ENCODE measurements around the gene STC2. TPM values are rescaled to one million over a fixed set of nuclear protein-coding genes. Genes with fewer than 3 reads are reported as not detected.
"Not testable (repeated sequence)": the region's sequence is repeated elsewhere in the genome, so short reads cannot be mapped to it uniquely, and the experiment has no call there.

STC2 gene
- total and polyA plus RNA-seq, 2 donors: 0.48 to 0.80 TPM

DNA sequence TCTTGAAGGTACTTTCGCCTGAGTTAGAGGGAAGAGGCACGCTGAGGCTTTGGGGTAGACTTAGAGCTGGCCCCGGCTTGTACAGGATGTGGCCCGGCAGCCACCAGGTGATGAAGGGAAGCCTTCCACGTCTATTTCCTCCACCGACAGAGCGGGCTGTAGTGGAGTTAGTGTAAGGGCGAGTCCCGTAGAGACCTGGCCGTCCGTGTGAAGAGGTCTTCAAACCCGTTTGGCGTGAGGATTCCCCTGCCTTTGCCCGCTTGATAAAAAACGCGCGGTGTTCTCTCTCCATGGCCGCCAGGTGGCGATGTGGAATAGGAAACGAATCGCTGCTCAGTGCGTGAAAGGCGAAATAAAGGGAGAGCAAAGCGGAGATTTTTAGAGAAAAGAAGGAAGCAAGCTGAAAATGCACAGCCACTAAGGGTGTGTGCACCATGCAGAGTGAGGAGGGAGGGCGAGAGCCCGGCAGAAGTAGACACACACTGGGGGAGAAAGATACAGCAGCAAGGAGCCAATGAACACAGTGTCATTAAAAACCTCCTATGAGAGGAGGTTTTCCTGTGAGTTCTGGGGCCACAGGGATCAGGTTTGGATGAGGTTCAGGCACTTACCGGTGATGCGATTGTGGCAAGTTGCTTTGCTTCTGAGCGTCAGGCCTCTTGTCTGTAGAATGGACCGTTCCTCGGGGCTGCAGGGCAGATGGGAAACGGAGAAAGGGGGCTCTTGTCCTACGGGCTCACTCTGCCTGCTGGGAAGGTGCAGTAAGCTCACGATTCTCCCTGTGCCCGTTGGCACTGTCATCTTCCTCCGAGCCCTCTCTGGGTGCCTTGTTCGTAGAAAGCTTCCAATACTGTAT lies 34.2 kb downstream of the STC2 start:
- Histone ChIP-seq H3K4me1 (ENCODE audit: control insufficient read depth in 2 of 2, insufficient read depth in 2 of 2, low read length in 2 of 2) (peaks cover 0 to 3% of the 10 kb centered on the region in 2 donors), H3K9me3 (ENCODE audit: control insufficient read depth in 2 of 2, insufficient read depth in 1 of 2, low read length in 1 of 2) (no peaks in the 10 kb centered on the region), H3K36me3 (ENCODE audit: control insufficient read depth in 2 of 2, insufficient read depth in 2 of 2, low read length in 1 of 2) (no peaks in the 10 kb centered on the region), H3K4me3 (ENCODE audit: low read length in 2 of 2) (no peak overlapping the region), H3K27me3 (ENCODE audit: control insufficient read depth in 2 of 2, insufficient read depth in 1 of 2, low read length in 1 of 2) (peaks cover 0 to 60% of the 10 kb centered on the region in 2 donors), H3K27ac (ENCODE audit: low read depth in 1 of 2, low read length in 1 of 2) (no peak overlapping the region)
- WGBS: 17% methylated on average over 37 of the region's 37 CpGs
- DNase-seq (ENCODE audit: low read depth in 6 of 9, low spot score in 9 of 9): peak in 7 of 9 donors; percentile 15 to 69 (median 37)

DNA sequence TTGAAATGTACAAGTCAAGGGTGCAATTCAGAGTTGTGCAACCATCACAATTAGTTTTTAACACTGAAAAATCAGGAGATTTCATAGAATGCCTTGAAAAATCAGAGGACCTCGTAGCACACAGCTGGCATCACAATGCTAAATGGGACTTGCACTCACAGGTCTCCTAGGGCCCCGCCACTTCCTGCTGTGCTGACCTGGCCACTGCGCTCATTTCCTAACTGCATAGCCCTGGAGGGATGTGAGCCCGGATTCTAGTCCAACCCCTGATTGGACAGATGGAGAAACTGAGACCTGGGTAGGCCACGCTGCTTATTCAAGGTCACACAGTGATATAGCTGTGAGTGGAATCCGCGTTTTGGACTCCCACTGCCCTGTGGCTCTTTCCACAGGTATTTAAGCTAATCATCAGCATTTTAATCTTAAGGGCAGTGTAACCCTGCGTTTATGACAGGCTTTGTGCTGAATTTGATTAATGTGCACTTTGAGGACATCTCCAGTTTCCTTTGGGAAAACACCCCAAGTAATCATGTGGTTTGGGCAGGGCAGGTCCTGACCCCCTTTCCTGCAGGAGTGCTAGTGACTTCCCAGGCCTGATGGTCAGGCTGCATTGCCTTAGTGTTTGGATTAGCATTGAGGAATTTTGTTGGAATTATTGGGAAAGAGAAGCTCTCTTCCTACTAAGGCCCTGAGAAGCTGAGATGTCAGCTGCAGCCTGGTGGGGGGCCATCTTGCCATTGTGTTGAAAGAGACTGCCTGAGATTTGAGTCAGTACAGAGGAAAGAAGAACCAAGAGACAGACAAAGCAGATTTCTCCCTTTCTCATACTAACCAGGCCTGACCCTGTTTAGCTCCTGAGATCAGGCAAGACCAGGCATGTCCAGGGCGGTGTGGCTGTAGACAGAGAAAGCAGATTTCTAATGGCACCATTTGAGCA lies 36.2 kb downstream of the STC2 start:
- peaks cover 0 to 56% of the 10 kb centered on the region in 2 donors for H3K27me3 ChIP-seq (ENCODE audit: control insufficient read depth in 2 of 2, insufficient read depth in 1 of 2, low read length in 1 of 2)
- H3K9me3 ChIP-seq (ENCODE audit: control insufficient read depth in 2 of 2, insufficient read depth in 1 of 2, low read length in 1 of 2): no peaks in the 10 kb centered on the region
- peaks cover 0 to 3% of the 10 kb centered on the region in 2 donors for H3K4me1 ChIP-seq (ENCODE audit: control insufficient read depth in 2 of 2, insufficient read depth in 2 of 2, low read length in 2 of 2)
- no peaks in the 10 kb centered on the region for H3K36me3 ChIP-seq (ENCODE audit: control insufficient read depth in 2 of 2, insufficient read depth in 2 of 2, low read length in 1 of 2)
- 82% methylated on average over 9 of the region's 9 CpGs for WGBS
- H3K4me3 ChIP-seq (ENCODE audit: low read length in 2 of 2): no peak overlapping the region
- no peak overlapping the region for H3K27ac ChIP-seq (ENCODE audit: low read depth in 1 of 2, low read length in 1 of 2)
- DNase-seq (ENCODE audit: low read depth in 6 of 9, low spot score in 9 of 9): no peak

DNA sequence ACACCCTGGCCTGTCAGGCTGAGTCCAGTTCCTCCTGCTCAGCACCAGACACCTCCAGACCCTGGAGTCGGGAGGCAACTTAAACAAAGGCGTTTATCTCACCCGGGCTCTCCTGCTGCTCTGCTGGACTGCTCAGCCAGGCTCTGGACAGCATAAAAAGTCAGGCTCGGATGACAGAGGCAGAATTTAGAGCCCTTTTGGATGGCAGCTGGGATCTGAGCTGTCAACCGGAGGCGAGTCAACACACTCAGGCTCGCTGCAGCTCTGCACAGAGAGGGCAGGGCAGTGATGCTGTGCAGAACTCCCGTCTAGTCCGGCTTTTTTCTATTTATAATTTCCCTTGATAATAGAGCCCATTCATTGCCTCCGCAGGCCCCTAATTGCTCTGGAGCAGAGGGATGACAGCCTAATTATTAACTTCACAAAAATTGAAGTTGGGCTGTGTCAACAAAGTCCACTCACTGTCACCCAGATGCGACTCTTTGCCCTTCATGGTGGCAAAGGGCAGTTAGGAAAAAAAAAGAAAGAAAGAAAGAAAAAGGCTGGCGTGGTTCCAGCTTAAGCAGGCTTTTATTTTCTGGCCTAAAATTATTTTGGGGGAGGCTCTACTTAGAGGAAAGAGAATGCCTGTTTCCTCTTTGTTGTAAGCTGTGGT lies 37.6 kb downstream of the STC2 start:
- WGBS: 70% methylated on average over 12 of the region's 12 CpGs
- DNase-seq (ENCODE audit: low read depth in 6 of 9, low spot score in 9 of 9): no peak
- peaks cover 0 to 54% of the 10 kb centered on the region in 2 donors for H3K27me3 ChIP-seq (ENCODE audit: control insufficient read depth in 2 of 2, insufficient read depth in 1 of 2, low read length in 1 of 2)

DNA sequence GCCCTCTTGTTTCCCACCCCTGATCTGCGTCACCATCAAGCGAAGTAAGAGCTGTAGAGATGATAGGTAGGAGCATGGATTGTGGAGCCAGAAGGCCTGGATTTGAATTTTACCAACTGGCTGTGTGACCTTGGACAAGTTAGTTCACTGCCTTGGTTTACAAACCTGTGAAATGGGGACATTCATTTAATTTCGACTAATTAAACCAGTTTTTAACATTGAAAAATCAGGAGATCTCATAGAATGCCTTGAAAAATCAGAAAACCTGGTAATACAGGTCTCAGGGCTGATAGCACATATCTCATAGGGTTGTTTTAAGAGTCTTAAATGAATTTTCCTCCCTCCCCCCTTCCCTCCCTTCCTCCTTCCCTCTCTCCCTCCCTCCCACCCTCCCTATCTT lies 38.8 kb downstream of the STC2 start:
- Histone ChIP-seq H3K4me3 (ENCODE audit: low read length in 2 of 2) (no peak overlapping the region), H3K4me1 (ENCODE audit: control insufficient read depth in 2 of 2, insufficient read depth in 2 of 2, low read length in 2 of 2) (peaks cover 0 to 3% of the 10 kb centered on the region in 2 donors), H3K9me3 (ENCODE audit: control insufficient read depth in 2 of 2, insufficient read depth in 1 of 2, low read length in 1 of 2) (no peaks in the 10 kb centered on the region), H3K36me3 (ENCODE audit: control insufficient read depth in 2 of 2, insufficient read depth in 2 of 2, low read length in 1 of 2) (no peaks in the 10 kb centered on the region), H3K27ac (ENCODE audit: low read depth in 1 of 2, low read length in 1 of 2) (no peak overlapping the region), H3K27me3 (ENCODE audit: control insufficient read depth in 2 of 2, insufficient read depth in 1 of 2, low read length in 1 of 2) (peaks cover 0 to 47% of the 10 kb centered on the region in 2 donors)
- DNase-seq (ENCODE audit: low read depth in 6 of 9, low spot score in 9 of 9): no peak
- WGBS: 76% methylated on average over 3 of the region's 3 CpGs

More for the DNA sequence above, 37.6 kb downstream of the STC2 start:
- H3K4me3 ChIP-seq (ENCODE audit: low read length in 2 of 2): no peak overlapping the region
- H3K9me3 ChIP-seq (ENCODE audit: control insufficient read depth in 2 of 2, insufficient read depth in 1 of 2, low read length in 1 of 2): no peaks in the 10 kb centered on the region
- peaks cover 0 to 3% of the 10 kb centered on the region in 2 donors for H3K4me1 ChIP-seq (ENCODE audit: control insufficient read depth in 2 of 2, insufficient read depth in 2 of 2, low read length in 2 of 2)
- H3K27ac ChIP-seq (ENCODE audit: low read depth in 1 of 2, low read length in 1 of 2): no peak overlapping the region
- H3K36me3 ChIP-seq (ENCODE audit: control insufficient read depth in 2 of 2, insufficient read depth in 2 of 2, low read length in 1 of 2): no peaks in the 10 kb centered on the region

DNA sequence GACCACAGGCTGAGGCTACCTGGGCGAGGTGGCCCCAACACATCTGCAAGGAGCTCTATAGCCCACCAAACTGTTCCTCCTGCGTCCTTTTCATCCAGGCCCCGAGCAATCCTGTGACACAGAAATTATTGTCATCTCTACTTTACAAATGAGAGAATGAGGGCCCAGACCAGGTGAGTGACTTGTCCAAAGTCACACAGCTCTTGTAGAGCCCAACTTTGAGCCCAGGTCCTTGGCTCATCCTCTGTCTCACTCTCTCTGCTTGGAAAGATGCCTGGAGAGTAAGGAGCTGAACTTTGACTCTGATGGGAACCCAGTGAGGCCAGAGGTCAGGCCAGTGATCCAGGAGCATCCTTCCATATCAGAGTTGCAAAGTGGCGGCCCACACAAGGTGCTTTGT lies 39.6 kb downstream of the STC2 start:
- 85% methylated on average over 4 of the region's 4 CpGs for WGBS
- Histone ChIP-seq H3K4me3 (ENCODE audit: low read length in 2 of 2) (no peak overlapping the region), H3K4me1 (ENCODE audit: control insufficient read depth in 2 of 2, insufficient read depth in 2 of 2, low read length in 2 of 2) (no peaks in the 10 kb centered on the region), H3K27ac (ENCODE audit: low read depth in 1 of 2, low read length in 1 of 2) (no peak overlapping the region), H3K36me3 (ENCODE audit: control insufficient read depth in 2 of 2, insufficient read depth in 2 of 2, low read length in 1 of 2) (no peaks in the 10 kb centered on the region), H3K9me3 (ENCODE audit: control insufficient read depth in 2 of 2, insufficient read depth in 1 of 2, low read length in 1 of 2) (peaks cover 0 to 3% of the 10 kb centered on the region in 2 donors), H3K27me3 (ENCODE audit: control insufficient read depth in 2 of 2, insufficient read depth in 1 of 2, low read length in 1 of 2) (peaks cover 3 to 47% of the 10 kb centered on the region in 2 donors)
- no peak for DNase-seq (ENCODE audit: low read depth in 6 of 9, low spot score in 9 of 9)

DNA sequence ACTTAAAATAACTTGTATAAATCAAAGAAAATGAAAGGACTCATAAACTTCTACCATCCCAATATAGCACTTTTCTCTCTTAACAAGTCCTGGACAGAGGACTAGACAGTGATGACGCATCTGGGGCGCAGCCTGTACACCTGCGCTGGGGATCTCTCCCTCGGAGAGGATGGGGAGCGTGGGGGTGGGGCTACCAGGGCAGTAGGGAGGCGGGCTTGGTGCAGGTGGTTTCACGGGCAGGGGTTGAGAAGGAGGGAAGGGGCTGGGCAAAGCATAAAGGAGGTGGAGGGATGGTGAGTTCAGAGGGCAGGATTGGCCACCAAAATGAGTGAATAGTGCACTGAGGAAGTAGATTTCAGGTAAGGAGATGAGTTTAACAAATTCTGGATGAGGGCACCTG lies 41.1 kb downstream of the STC2 start:
- H3K9me3 ChIP-seq (ENCODE audit: control insufficient read depth in 2 of 2, insufficient read depth in 1 of 2, low read length in 1 of 2): peaks cover 0 to 3% of the 10 kb centered on the region in 2 donors
- H3K27me3 ChIP-seq (ENCODE audit: control insufficient read depth in 2 of 2, insufficient read depth in 1 of 2, low read length in 1 of 2): peaks cover 11 to 53% of the 10 kb centered on the region in 2 donors
- no peaks in the 10 kb centered on the region for H3K36me3 ChIP-seq (ENCODE audit: control insufficient read depth in 2 of 2, insufficient read depth in 2 of 2, low read length in 1 of 2)
- DNase-seq (ENCODE audit: low read depth in 6 of 9, low spot score in 9 of 9): no peak
- H3K4me1 ChIP-seq (ENCODE audit: control insufficient read depth in 2 of 2, insufficient read depth in 2 of 2, low read length in 2 of 2): no peaks in the 10 kb centered on the region
- WGBS: 59% methylated on average over 7 of the region's 7 CpGs
- no peak overlapping the region for H3K27ac ChIP-seq (ENCODE audit: low read depth in 1 of 2, low read length in 1 of 2)
- H3K4me3 ChIP-seq (ENCODE audit: low read length in 2 of 2): no peak overlapping the region

DNA sequence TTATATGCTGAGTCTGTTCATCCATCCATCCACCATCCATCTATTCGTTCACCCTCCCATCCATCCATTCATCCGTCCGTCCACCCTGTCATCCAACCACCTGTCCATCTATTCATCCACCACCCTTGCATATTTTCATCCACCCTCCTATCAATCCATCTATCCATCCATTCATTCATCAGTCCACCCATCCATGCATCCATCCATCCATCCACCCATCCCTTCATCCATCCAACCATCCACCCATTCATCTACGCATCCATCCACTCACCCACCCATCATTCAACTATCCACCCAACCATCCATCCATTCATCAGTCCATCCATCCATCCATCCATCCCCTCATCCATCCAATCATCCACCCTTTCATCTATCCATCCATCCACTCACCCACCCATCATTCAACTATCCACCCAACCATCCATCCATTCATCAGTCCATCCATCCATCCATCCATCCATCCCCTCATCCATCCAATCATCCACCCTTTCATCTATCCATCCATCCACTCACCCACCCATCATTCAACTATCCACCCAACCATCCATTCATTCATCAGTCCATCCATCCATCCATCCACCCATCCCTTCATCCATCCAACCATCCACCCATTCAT lies 43.8 kb downstream of the STC2 start:
- H3K36me3 ChIP-seq (ENCODE audit: control insufficient read depth in 2 of 2, insufficient read depth in 2 of 2, low read length in 1 of 2); H3K27ac ChIP-seq (ENCODE audit: low read depth in 1 of 2, low read length in 1 of 2); H3K9me3 ChIP-seq (ENCODE audit: control insufficient read depth in 2 of 2, insufficient read depth in 1 of 2, low read length in 1 of 2); DNase-seq (ENCODE audit: low read depth in 6 of 9, low spot score in 9 of 9); H3K4me3 ChIP-seq (ENCODE audit: low read length in 2 of 2); H3K4me1 ChIP-seq (ENCODE audit: control insufficient read depth in 2 of 2, insufficient read depth in 2 of 2, low read length in 2 of 2): not testable (repeated sequence)
- WGBS: 94% methylated on average over 4 of the region's 4 CpGs
- H3K27me3 ChIP-seq (ENCODE audit: control insufficient read depth in 2 of 2, insufficient read depth in 1 of 2, low read length in 1 of 2): peaks cover 11 to 39% of the 10 kb centered on the region in 2 donors

DNA sequence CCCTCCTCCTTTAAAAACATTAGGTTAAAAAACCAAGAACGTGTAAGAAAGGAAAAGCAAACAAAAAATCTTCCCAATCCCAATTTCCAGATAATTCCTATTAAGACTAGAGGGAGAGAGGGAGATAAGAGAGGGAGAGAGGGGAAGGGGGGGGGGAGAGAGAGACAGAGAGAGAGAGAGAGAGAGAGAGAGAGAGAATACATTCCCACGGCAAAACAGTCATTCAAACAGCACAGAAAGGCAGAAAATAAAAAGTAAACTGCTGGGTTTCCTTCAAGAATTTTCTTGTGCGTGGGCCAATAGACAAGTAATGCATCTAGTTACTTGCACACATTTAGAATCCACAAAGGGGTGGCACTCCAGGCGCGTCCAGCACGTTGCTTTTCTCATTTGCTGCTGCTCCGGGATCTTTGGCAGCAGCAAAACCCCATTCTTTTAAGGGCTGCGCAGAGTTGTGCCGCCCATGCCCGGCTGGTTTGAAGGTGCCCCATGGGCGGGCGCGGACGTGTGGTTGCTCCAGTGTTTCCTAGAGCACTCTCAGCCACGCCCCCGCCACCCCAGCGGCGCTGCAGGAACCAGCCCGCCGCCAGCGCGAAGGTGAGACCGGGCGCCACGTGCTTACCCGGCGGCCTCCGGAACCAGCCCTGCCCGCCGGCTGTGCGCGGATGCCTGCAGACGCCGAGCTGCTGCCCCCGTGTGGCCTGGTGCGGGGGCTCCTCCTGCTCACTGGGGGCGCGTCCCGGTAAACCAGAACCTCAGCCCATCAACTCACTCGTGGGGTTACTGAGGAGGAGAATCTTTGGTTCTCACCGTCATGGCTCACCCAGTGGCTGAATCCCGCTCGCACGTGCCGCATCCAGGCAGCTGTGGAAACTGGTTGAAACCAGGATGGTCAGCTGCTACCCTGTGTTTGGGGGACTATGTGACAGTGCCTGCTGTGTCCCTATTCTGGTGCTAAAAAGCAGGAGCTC lies 44.6 kb downstream of the STC2 start:
- Histone ChIP-seq H3K36me3 (ENCODE audit: control insufficient read depth in 2 of 2, insufficient read depth in 2 of 2, low read length in 1 of 2) (no peaks in the 10 kb centered on the region), H3K9me3 (ENCODE audit: control insufficient read depth in 2 of 2, insufficient read depth in 1 of 2, low read length in 1 of 2) (peaks cover 0 to 3% of the 10 kb centered on the region in 2 donors), H3K27me3 (ENCODE audit: control insufficient read depth in 2 of 2, insufficient read depth in 1 of 2, low read length in 1 of 2) (peaks cover 11 to 35% of the 10 kb centered on the region in 2 donors), H3K27ac (ENCODE audit: low read depth in 1 of 2, low read length in 1 of 2) (no peak overlapping the region), H3K4me3 (ENCODE audit: low read length in 2 of 2) (no peak overlapping the region), H3K4me1 (ENCODE audit: control insufficient read depth in 2 of 2, insufficient read depth in 2 of 2, low read length in 2 of 2) (no peaks in the 10 kb centered on the region)
- WGBS: 6% methylated on average over 45 of the region's 45 CpGs
- DNase-seq (ENCODE audit: low read depth in 6 of 9, low spot score in 9 of 9): peak in 7 of 9 donors; percentile 8 to 57 (median 18)
